HG03060 (cell line): ENCODE measurements around the gene KIF13A.
"Not testable (repeated sequence)": the region's sequence is repeated elsewhere in the genome, so short reads cannot be mapped to it uniquely, and the experiment has no call there.

Experiments
- ATAC-seq: cut with Tn5 transposase; IDR thresholded peaks from one replicate; pipeline ENCODE4 v1.9.1; 2021; ENCODE audit warnings: low read depth, moderate number of reproducible peaks; ENCODE audit not compliant: unreplicated experiment

KIF13A gene

DNA sequence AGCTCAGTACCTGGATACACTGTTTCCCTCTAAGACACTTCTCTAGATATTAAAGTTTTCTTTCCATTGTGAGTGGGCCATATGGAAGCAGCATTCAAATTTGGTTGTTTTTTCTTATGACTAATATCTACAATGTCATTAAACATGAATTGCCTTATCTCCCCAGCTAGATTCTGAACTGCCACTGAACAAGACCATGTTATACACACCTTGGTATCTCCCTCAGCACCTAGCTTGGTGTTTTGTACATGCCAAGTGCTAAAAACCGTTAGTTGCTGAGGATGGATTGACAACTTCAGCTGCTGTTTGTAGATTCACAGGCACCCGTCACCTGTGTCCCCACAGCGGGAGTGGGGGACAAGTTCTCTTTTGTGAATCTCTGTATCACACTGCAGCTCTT lies 131.1 kb downstream of the KIF13A start:
- no peak for ATAC-seq

- no peak for ATAC-seq
These were observed 132.1 kb downstream of the KIF13A start for GRCh38 chr6:17855381-17855780.

DNA sequence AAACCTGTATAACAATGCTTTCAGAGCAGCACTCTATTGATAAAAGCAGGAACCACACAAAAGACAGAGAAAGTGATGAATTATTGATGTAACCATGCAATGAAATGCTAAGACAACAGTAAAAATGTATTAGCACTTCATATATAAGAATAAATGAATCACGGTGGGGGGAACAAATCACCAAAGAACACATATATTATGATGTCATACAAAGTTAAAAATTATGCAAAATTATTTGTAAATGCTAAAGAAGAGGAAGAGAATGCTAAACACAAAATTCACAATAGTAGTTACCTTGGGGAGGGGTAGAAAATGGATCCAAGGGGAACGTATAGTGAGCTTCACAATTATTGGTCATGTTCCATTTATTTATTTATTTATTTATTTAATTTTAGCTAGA lies 133.9 kb downstream of the KIF13A start:
- no peak for ATAC-seq

DNA sequence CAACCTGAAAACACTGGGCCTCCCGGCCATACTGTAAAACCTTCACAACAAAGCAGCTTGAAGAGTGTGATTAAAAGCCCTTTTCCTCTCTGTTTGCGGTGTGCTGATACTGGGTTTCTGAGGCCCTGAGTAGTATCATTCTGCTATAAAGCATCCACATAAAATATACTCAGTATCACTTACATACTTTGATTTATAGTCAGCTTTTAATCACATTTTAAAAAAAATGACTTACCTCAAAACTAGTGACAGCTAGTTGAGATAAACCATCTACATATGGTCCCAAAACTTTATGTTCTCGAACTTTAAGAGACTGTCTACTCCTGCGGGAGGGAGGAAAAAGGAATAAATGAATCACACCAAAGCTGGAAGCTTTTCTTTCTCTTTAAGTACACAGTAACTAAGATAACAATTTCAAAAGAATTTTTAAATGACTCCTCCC lies 135.7 kb downstream of the KIF13A start:
- ATAC-seq, result no peak

- no peak for ATAC-seq
These were observed 136.3 kb downstream of the KIF13A start for GRCh38 chr6:17851001-17851719.

DNA sequence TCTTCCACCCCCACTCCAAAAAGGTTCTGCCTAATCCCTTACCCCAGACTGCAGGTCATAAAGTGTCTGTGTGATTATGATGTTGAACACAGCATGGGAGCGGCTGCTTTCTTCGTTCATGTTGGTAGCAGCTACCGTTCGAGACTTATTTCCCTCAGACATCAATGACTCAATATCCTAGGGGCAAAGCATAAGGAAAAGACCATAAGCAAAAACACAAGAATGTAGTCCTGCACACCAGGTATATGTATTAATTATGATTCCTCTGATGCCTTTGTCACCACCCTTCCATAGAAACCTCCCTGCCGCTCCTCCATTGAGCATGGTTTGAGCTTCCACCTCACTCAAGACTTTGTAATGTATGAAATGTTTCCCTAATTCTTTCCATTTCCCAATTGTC lies 137.2 kb downstream of the KIF13A start:
- no peak for ATAC-seq

DNA sequence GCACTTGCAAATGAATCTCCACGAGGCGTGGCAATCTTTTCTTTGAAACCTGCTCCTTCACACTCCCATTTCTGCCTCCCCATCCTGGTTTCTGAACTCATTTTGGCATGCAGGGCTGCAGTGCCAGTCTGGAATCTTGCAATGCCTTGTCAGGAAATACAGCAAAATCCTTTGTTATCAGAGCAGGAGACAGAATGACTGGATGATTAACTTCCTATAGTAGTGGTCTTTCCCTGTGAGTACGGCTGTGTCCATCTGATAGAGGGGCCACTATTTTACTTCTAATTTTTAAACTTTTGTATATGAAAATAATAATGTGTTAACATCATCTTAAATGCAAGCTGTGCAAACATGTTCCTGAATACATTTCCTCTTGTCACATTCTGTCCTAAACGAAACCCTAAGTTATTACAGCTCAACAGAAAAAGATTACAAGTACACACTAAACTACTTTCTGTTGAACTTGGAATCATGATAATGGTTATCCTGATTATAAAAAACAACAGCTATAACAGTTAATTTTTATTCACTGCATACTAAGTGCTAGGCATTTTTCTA lies 140.2 kb downstream of the KIF13A start:
- ATAC-seq, result no peak

DNA sequence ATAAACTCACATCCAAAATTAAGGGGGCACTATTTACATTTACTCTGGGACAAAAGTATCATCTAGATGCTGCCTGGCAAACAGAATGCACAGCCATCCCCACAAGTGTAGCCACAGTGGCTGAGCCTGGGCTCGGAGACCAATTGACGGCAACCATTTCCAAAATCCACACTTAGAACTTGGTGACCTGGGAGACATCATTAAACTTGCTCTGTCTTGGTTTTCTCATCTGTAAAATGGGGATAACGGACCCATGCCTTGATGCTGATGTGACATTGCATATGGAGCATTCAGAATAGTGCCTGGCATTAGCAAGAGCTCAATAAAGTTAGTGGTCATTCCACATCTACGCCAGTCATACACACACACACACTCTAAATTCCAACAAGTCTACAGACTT lies 140.7 kb downstream of the KIF13A start:
- ATAC-seq, result no peak

GRCh38 chr6:17845598-17845997 lies 141.8 kb downstream of the KIF13A start:
- no peak for ATAC-seq

DNA sequence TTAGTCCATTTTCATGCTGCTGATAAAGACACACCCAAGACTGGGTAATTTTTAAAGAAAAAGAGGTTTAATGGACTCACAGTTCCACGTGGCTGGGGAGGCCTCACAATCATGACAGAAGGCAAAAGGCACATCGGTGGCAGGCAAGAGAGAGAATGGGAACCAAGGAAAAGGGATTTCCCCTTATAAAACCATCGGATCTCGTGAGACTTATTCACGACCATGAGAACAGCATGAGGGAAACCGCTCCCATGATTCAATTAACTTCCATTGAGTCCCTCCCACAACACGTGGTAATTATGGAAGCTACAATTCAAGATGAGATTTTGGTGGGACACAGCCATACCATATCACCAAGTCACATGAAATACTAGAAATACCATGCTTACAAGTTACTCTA lies 142.5 kb downstream of the KIF13A start:
- not testable (repeated sequence) for ATAC-seq

GRCh38 chr6:17842934-17843821 lies 144.3 kb downstream of the KIF13A start:
- ATAC-seq, result no peak

DNA sequence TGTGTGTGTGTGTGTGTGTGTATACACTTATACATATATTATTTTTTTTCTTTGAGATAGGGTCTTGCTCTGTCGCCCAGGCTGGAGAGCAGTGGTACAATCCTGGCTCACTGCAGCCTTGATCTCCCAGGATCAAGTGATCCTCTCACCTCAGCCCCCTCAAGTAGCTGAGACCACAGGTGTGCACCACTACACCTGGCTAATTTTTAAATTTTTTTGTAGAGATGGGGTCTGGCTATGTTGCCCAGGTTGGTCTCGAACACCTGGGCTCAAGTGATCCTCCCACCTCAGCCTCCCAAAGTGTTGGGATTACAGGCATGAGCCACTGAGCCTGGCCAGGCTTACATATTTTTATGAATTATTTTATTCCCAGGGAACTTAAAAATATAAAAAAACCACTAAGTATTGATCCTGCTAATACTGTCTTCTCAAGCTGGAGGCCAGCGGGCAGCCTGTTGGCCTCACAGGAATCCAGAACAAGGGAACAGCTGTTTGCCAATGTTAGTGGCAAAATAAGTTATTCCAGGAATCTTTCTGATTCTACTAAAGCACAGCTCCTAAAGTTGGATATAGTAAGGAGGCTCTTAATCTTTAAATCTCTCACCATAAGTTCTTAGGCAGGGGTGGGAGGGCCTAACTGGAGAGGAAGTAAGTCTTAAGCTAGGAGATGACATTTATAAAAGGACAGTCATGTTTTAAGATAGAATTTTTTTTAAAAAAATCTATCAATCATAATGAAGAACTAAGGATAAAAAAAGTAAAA lies 145.2 kb downstream of the KIF13A start:
- ATAC-seq, result no peak

DNA sequence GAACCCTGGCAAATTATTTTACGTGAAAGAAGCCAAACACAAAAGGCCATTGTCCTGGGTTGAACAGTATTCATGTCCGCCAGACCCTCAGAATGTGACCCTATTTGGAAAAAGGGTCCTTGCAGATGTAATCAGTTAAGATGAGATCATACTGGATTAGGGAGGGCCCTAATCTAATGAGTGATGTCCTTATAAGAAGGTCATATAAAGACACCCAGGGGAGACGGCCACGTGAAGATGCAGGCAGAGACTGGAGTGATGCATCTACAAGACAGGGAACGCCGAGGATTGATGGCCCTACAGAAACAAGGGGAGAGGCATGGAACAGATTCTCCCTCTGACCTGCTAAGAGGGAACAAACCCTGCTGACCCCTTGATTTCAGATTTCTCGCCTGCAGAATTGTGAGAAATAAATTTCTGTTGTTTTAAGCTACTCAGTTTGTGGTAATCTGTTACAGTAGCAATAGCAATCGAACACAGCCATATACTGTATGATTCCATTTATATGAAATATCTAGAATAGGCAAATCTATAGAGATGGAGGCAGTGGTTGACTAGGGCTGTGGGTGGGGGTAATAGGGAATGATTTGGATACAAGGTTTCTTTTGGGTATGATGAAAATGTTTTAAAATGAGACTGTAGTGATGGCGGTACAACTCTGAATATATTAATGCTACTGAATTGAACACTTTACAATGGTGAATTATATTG lies 147.8 kb downstream of the KIF13A start:
- ATAC-seq, result no peak

GRCh38 chr6:17836293-17836692 lies 151.1 kb downstream of the KIF13A start:
- no peak for ATAC-seq

DNA sequence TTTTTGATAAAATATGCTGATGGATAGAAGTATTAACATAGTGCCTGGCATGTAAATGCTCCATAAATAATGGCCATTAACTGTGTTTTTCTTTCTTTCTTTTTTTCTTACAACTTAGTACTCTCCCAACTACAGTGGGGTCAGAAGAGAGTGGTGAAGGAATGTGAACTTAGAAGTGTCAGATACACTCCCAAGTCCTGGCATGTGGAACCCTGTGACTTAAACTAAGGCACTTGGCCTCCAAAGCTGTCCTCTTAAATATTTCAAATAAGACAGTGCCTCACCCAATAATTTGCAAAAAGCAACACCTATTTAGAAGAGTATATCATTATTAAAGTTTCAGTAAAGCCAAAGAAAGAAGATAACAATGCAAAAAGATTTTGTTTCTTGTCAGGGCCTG lies 151.7 kb downstream of the KIF13A start:
- ATAC-seq, result no peak

GRCh38 chr6:17831135-17831534 lies 156.3 kb downstream of the KIF13A start:
- ATAC-seq, result no peak

DNA sequence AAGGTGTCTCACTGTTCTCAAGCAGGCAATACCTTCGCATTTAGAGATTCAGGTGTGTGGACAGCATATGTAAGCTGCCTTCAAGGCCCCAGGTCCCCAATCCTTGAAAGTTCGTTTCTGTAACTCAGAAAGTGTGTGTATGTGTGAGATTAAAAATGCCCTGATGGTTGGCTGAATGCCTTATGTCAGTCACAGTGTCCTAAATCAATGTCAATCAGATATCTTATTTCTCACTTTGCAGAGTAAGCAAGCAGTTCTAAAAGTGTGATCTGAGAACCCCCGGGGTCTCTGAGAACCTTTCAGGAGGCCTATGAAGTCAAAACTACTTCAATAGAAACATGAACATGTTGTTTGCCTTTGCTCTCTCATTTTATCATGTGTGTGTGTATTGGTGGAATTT lies 157.5 kb downstream of the KIF13A start:
- no peak for ATAC-seq

- no peak for ATAC-seq
These were observed 159.3 kb downstream of the KIF13A start for GRCh38 chr6:17828149-17828548.

DNA sequence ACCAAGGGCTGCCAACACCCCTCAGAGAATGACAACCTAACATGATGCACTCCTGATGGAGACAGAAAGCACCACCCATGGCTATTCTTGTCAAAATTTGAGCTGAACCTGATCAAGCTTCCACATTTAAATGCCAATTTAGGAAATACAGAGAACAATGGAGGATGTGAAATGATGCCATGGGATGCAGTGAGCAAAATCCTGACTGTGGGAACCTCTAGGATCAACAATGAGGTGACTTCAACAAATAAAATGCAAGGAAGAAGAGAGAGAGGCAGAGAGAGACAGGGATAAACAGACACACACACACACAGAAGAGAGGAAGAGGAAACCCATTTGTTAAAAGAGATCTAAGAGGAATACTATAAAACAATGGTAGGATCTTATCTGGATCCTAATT lies 161.1 kb downstream of the KIF13A start:
- no peak for ATAC-seq

DNA sequence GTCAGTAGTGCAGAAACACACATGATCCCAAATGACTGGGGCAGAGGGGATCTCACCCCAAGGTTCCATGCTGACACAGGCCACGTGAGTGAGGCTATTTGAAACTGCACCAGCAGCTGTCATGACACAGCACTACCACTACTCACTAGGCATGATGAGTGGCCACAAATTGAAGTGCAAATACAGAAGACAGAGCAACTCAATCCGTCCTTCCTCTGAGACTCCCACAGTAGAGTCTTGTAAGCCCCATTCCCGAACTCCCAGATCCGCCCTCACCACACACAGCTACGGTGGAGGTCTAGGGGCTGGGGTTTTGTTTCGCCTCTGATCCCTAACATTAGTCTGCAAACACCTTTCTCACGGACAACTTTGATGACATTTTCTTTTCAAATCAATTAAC lies 167.4 kb downstream of the KIF13A start:
- ATAC-seq, result no peak
